HCT116 (cell line): ENCODE results near the gene LFNG. TPM values are rescaled to one million over a fixed set of nuclear protein-coding genes. Genes with fewer than 3 reads are reported as not detected.

Experiments
- ATAC-seq: fragments of 200-7000 bp; cut with Tn5 transposase; 2 replicates; pipeline ENCODE4 v1.9.1; 2020; ENCODE audit warnings: mild to moderate bottlenecking, moderate library complexity
- BruUV-seq: library from RNA; stranded (reverse); fragments of 400-500 nt; replicated peaks from 2 replicates; lab custom pipeline; 2021; lab: Mats Ljungman, UMichigan
- CTCF ChIA-PET: fragments of 300-600 bp; sonication (Branson Sonifier 250); formaldehyde crosslinking; loops from one replicate; lab custom pipeline; 2021; ENCODE audit warnings: antibody characterized with exemption; lab: Charles Lee
- POLR2A ChIA-PET: fragments of 300-600, 350-600 bp; sonication (Branson Sonifier 250); formaldehyde crosslinking; loops from one replicate; lab custom pipeline; 2021; ENCODE audit warnings: antibody characterized with exemption; lab: Charles Lee
- RAD21 ChIA-PET, 2 experiments: fragments of 300-600 bp; sonication (Branson Sonifier 250); formaldehyde crosslinking; loops; one replicate each; lab custom pipeline; 2023; ENCODE audit warnings: low total read pairs in 2 of 2; ENCODE audit not compliant: uncharacterized antibody in 2 of 2, unreplicated experiment in 2 of 2, low non-redundant PET in 1 of 2; lab: Charles Lee
- DNase-seq: peaks from one replicate; pipeline ENCODE4 v3.0.0-alpha.2; 2010; ENCODE audit warnings: low read depth, low spot score
- H2AFZ ChIP-seq: fragments of 200-600 bp; shearing (Covaris generic), sonication (generic); 2 replicates; pipeline ENCODE4 v1.6.1; 2017; ENCODE audit warnings: low read depth, mixed run types, mixed read lengths, antibody characterized with exemption, low read length; ENCODE audit not compliant: poor library complexity, severe bottlenecking
- H3K27ac ChIP-seq: 2 replicates; pipeline ENCODE4 v1.5.1; 2012; ENCODE audit warnings: low read depth, low read length
- H3K27me3 ChIP-seq: fragments of 200-600 bp; sonication (generic); 2 replicates; pipeline ENCODE4 v1.6.1; 2016; ENCODE audit warnings: mixed run types, low read length, mixed read lengths; ENCODE audit not compliant: insufficient read depth
- H3K36me3 ChIP-seq, 2 experiments: fragments of 200-500 bp in 1 of 2; fragments of 200-600 bp in 1 of 2; sonication (Bioruptor generic) in 1 of 2; sonication (generic) in 1 of 2; 2 replicates each; pipeline versions ENCODE4 v1.5.1 to v1.6.1; 2014 to 2016; ENCODE audit warnings: low read length in 2 of 2, inconsistent platforms in 1 of 2, mixed read lengths in 1 of 2, mixed run types in 1 of 2; ENCODE audit not compliant: insufficient read depth in 2 of 2, control insufficient read depth in 1 of 2
- H3K4me1 ChIP-seq, 2 experiments: fragments of 200-600 bp in 1 of 2; sonication (generic) in 1 of 2; 2 replicates each; pipeline versions ENCODE4 v1.5.1 to v1.6.1; 2012 to 2017; ENCODE audit warnings: low read length in 2 of 2, inconsistent platforms in 1 of 2, mild to moderate bottlenecking in 1 of 2, mixed read lengths in 1 of 2, mixed run types in 1 of 2, moderate library complexity in 1 of 2; ENCODE audit not compliant: insufficient read depth in 2 of 2, control insufficient read depth in 1 of 2
- H3K4me2 ChIP-seq: fragments of 200-600 bp; sonication (generic); 2 replicates; pipeline ENCODE4 v1.6.1; 2017; ENCODE audit warnings: mixed run types, low read length, mixed read lengths
- H3K4me3 ChIP-seq, 2 experiments: fragments of 200-600 bp in 1 of 2; sonication (generic) in 1 of 2; replicated peaks in 1 of 2; 2 replicates each; pipeline ENCODE4 v1.5.1; 2011 to 2016; ENCODE audit warnings: low read length in 2 of 2, control low read depth in 1 of 2, low read depth in 1 of 2, mild to moderate bottlenecking in 1 of 2, mixed read lengths in 1 of 2, mixed run types in 1 of 2
- H3K79me2 ChIP-seq: fragments of 200-600 bp; sonication (generic); 2 replicates; pipeline ENCODE4 v1.6.1; 2017; ENCODE audit warnings: mild to moderate bottlenecking, mixed run types, low read length, moderate library complexity, mixed read lengths; ENCODE audit not compliant: insufficient read depth
- H3K9ac ChIP-seq: fragments of 200-600 bp; sonication (generic); 2 replicates; pipeline ENCODE4 v1.6.1; 2016; ENCODE audit warnings: low read length, mixed read lengths
- H3K9me2 ChIP-seq: fragments of 200-600 bp; sonication (generic), shearing (Covaris generic); 2 replicates; pipeline ENCODE4 v1.6.1; 2017; ENCODE audit warnings: mixed run types, mild to moderate bottlenecking, moderate library complexity; ENCODE audit not compliant: insufficient read depth
- H3K9me3 ChIP-seq, 2 experiments: fragments of 200-500 bp in 1 of 2; fragments of 200-600 bp in 1 of 2; sonication (Bioruptor generic) in 1 of 2; sonication (generic) in 1 of 2; 2 replicates each; pipeline ENCODE4 v1.6.1; 2014 to 2017; ENCODE audit warnings: low read length in 2 of 2, mixed read lengths in 2 of 2, inconsistent platforms in 1 of 2, low read depth in 1 of 2, mild to moderate bottlenecking in 1 of 2, mixed run types in 1 of 2, moderate library complexity in 1 of 2; ENCODE audit not compliant: control insufficient read depth in 1 of 2, insufficient read depth in 1 of 2
- H4K20me1 ChIP-seq: fragments of 200-600 bp; sonication (generic), shearing (Covaris generic); 2 replicates; pipeline ENCODE4 v1.6.1; 2017; ENCODE audit warnings: mixed run types, mild to moderate bottlenecking, moderate library complexity; ENCODE audit not compliant: insufficient read depth
- CTCF ChIP-seq, 3 experiments: fragments of 200-600 bp in 1 of 3; sonication (generic) in 1 of 3; IDR thresholded peaks in 2 of 3; conservative IDR thresholded peaks in 1 of 3; 2 replicates each; pipeline ENCODE4 v1.5.1; 2012 to 2017; ENCODE audit warnings: low read depth in 2 of 3, low read length in 2 of 3, antibody characterized with exemption in 1 of 3, borderline replicate concordance in 1 of 3, control low read depth in 1 of 3, mild to moderate bottlenecking in 1 of 3, mixed read lengths in 1 of 3, mixed run types in 1 of 3, moderate library complexity in 1 of 3; ENCODE audit not compliant: insufficient read depth in 1 of 3
- EGR1 ChIP-seq: IDR thresholded peaks from 2 replicates; pipeline ENCODE4 v1.6.1; 2012; ENCODE audit warnings: low read depth
- EZH2phosphoT487 ChIP-seq: fragments of 200-600 bp; IDR thresholded peaks from 2 replicates; pipeline ENCODE4 v1.6.1; 2018; ENCODE audit warnings: antibody characterized with exemption, borderline replicate concordance
- FOSL1 ChIP-seq: IDR thresholded peaks from 2 replicates; pipeline ENCODE4 v1.6.1; 2012; ENCODE audit warnings: low read depth
- POLR2A ChIP-seq: IDR thresholded peaks from 2 replicates; pipeline ENCODE4 v1.7.0; 2011; ENCODE audit warnings: borderline replicate concordance; ENCODE audit not compliant: insufficient read depth, insufficient read length; ENCODE audit errors: extremely low read depth
- POLR2AphosphoS5 ChIP-seq: IDR thresholded peaks from 2 replicates; pipeline ENCODE4 v1.6.1; 2011; ENCODE audit warnings: mild to moderate bottlenecking, low read depth, low read length, moderate library complexity
- RAD21 ChIP-seq: IDR thresholded peaks from 2 replicates; pipeline ENCODE4 v1.6.1; 2012; ENCODE audit warnings: low read depth, mild to moderate bottlenecking
- REST ChIP-seq: IDR thresholded peaks from 2 replicates; pipeline ENCODE4 v1.6.1; 2012; ENCODE audit warnings: low read depth
- SP1 ChIP-seq: IDR thresholded peaks from 2 replicates; pipeline ENCODE4 v1.6.1; 2012; ENCODE audit warnings: low read depth
- SRF ChIP-seq: IDR thresholded peaks from 2 replicates; pipeline ENCODE4 v1.6.1; 2012; ENCODE audit warnings: low read depth
- YY1 ChIP-seq: IDR thresholded peaks from 2 replicates; pipeline ENCODE4 v1.6.1; 2011; ENCODE audit warnings: low read length, low read depth, moderate library complexity, mild to moderate bottlenecking; ENCODE audit not compliant: insufficient replicate concordance; ENCODE audit errors: extremely low read depth
- ZNF274 ChIP-seq: fragments of 200-500 bp; sonication (Bioruptor generic); IDR thresholded peaks from 2 replicates; pipeline ENCODE4 v1.6.1; 2014; ENCODE audit warnings: mild to moderate bottlenecking, low read depth, low read length, inconsistent platforms
- intact Hi-C: fragments of 100-400 bp; cut with micrococcal nuclease; formaldehyde crosslinking; loops from 2 replicates; pipeline ENCODE4 v1.10.0; 2022
- microRNA-seq: library from miRNA; unstranded; fragments of <30 nt; microRNA quantifications from one replicate; pipeline ENCODE4, GENCODE V29; 2016; ENCODE audit warnings: borderline number of aligned reads
- total RNA-seq: library from RNA; stranded (reverse); gene quantifications from one replicate; pipeline ENCODE4 v1.2.1, GENCODE V29; 2021; ENCODE audit not compliant: unreplicated experiment

LFNG gene
- total RNA-seq, 1 experiment from 2014 or later = 14.3 TPM

- Histone ChIP-seq H3K36me3 (peaks cover 5 to 10% of the 10 kb centered on the region in 2 experiments; a peak in 1 of 4 replicates), H3K27me3 (no peaks in the 10 kb centered on the region), H3K27ac (no peak overlapping the region), H3K4me2 (no peak overlapping the region), H4K20me1 (no peaks in the 10 kb centered on the region), H3K4me3 (no peak overlapping the region), H3K79me2 (no peaks in the 10 kb centered on the region), H3K9me2 (no peaks in the 10 kb centered on the region), H3K9me3 (no peaks in the 10 kb centered on the region), H3K9ac (no peak overlapping the region), H2AFZ (no peak overlapping the region), H3K4me1 (peaks cover 11 to 12% of the 10 kb centered on the region in 2 experiments)
- CTCF ChIA-PET = no interaction called here
- intact Hi-C loops = no loop called here
- RAD21 ChIA-PET = no interaction called here
- POLR2A ChIA-PET = no interaction called here
- BruUV-seq = no TSS peak
- DNase-seq = no peak
- TF ChIP-seq SP1 (no peak), POLR2A (no peak), EGR1 (no peak), POLR2AphosphoS5 (no peak), RAD21 (no peak), FOSL1 (no peak), REST (no peak), CTCF (IDR thresholded peaks at IDR 0.05 in 2 of 3, conservative IDR thresholded peaks at IDR 0.05 in 1 of 3; ENCODE audit: borderline replicate concordance in 1 of 3, insufficient read depth in 1 of 3, low read depth in 2 of 3, low read length in 2 of 3) (no peak), SRF (no peak), ZNF274 (no peak), EZH2phosphoT487 (no peak), YY1 (no peak)
- no peak for ATAC-seq
These were observed 57.3 kb downstream of the LFNG start for GRCh38 chr7:2576742-2577491.

Small RNAs within 50 kb of the gene (microRNA-seq; reads per million reads assigned to microRNA genes)
- not detected for gene MIR4648

Other genes with a start within 250 kb of the LFNG start
- gene SNX8, start 205.3 kb upstream of the LFNG start, total RNA-seq = 41.7 TPM
- gene EIF3B, start 164.9 kb upstream of the LFNG start, total RNA-seq = 324 TPM
- gene CHST12, start 116.2 kb upstream of the LFNG start, total RNA-seq = 14.2 TPM
- not detected for gene GRIFIN, start 43.4 kb upstream of the LFNG start, total RNA-seq
- gene BRAT1, start 35.8 kb downstream of the LFNG start, total RNA-seq = 47.6 TPM
- gene IQCE, start 39.2 kb downstream of the LFNG start, total RNA-seq = 21.4 TPM
- 40.3 TPM for gene TTYH3, start 112.2 kb downstream of the LFNG start, total RNA-seq
- not detected for gene AMZ1, start 168.4 kb downstream of the LFNG start, total RNA-seq